WTC11 (cell line): ENCODE measurements around the gene RBMS1. TPM values are rescaled to one million over a fixed set of nuclear protein-coding genes. Genes with fewer than 3 reads are reported as not detected.

Experiments used
- ATAC-seq: fragments of 200-7000 bp; cut with Tn5 transposase; 2 replicates; pipeline ENCODE4 v1.10.0; 2021; ENCODE audit warnings: mild to moderate bottlenecking, moderate library complexity
- CTCF ChIA-PET: fragments of 300-600 bp; sonication (Branson Sonifier 250); formaldehyde crosslinking; loops from one replicate; lab custom pipeline; 2021; ENCODE audit warnings: antibody characterized with exemption; lab: Charles Lee
- POLR2A ChIA-PET: fragments of 350-600 bp; sonication (Branson Sonifier 250); formaldehyde crosslinking; loops from one replicate; lab custom pipeline; 2021; ENCODE audit warnings: antibody characterized with exemption; lab: Charles Lee
- DNase-seq: peaks from one replicate; pipeline ENCODE4 v3.0.0; 2021; ENCODE audit warnings: low spot score
- H3K27ac Mint-ChIP-seq: 2 replicates; pipeline ENCODE4 v1.8.0; 2021; ENCODE audit warnings: mixed read lengths
- H3K27me3 Mint-ChIP-seq: 2 replicates; pipeline ENCODE4 v1.8.0; 2021; ENCODE audit warnings: low read depth, mild to moderate bottlenecking, moderate library complexity, mixed read lengths
- H3K36me3 Mint-ChIP-seq: 2 replicates; pipeline ENCODE4 v1.8.0; 2021; ENCODE audit warnings: mixed read lengths
- H3K4me1 Mint-ChIP-seq: 2 replicates; pipeline ENCODE4 v1.8.0; 2022; ENCODE audit warnings: mixed read lengths
- H3K4me3 Mint-ChIP-seq: 2 replicates; pipeline ENCODE4 v1.8.0; 2021; ENCODE audit warnings: mild to moderate bottlenecking, moderate library complexity, mixed read lengths
- H3K9me3 Mint-ChIP-seq: 2 replicates; pipeline ENCODE4 v1.8.0; 2021; ENCODE audit warnings: mixed read lengths
- FOXK1 ChIP-seq: sonication (generic); formaldehyde crosslinking; IDR thresholded peaks from 2 replicates; pipeline ENCODE4 v1.8.0; 2022; ENCODE audit warnings: mild to moderate bottlenecking, moderate library complexity, missing genetic modification reagents
- GRHL2 ChIP-seq: fragments of 250-450 bp; sonication (Bioruptor Pico); IDR thresholded peaks from 2 replicates; pipeline ENCODE4 v1.8.0; 2022; ENCODE audit warnings: mild to moderate bottlenecking, moderate library complexity; ENCODE audit not compliant: insufficient replicate concordance, severe bottlenecking
- JAZF1 ChIP-seq: fragments of 250-450 bp; sonication (Bioruptor Pico); IDR thresholded peaks from 2 replicates; pipeline ENCODE4 v1.9.0; 2021; ENCODE audit warnings: moderate library complexity, mild to moderate bottlenecking, inconsistent platforms
- NFYB ChIP-seq: sonication (generic); formaldehyde crosslinking; conservative IDR thresholded peaks from 2 replicates; pipeline ENCODE4 v1.8.0; 2022; ENCODE audit warnings: low read depth, missing genetic modification reagents
- RELA ChIP-seq: sonication (generic); formaldehyde crosslinking; IDR thresholded peaks from 2 replicates; pipeline ENCODE4 v1.8.1; 2022; ENCODE audit warnings: missing genetic modification reagents, mild to moderate bottlenecking, borderline replicate concordance
- RORB ChIP-seq: fragments of 250-450 bp; sonication (Bioruptor Pico); IDR thresholded peaks from 2 replicates; pipeline ENCODE4 v1.9.0; 2021; ENCODE audit warnings: mild to moderate bottlenecking
- TCF7 ChIP-seq: sonication (generic); formaldehyde crosslinking; IDR thresholded peaks from 2 replicates; pipeline ENCODE4 v1.8.0; 2022; ENCODE audit warnings: mild to moderate bottlenecking, low read depth, missing genetic modification reagents, moderate library complexity
- ZNF138 ChIP-seq: sonication (generic); formaldehyde crosslinking; conservative IDR thresholded peaks from 2 replicates; pipeline ENCODE4 v1.8.1; 2022; ENCODE audit warnings: mild to moderate bottlenecking, moderate library complexity, missing genetic modification reagents
- ZNF232 ChIP-seq: sonication (generic); formaldehyde crosslinking; IDR thresholded peaks from 2 replicates; pipeline ENCODE4 v1.8.0; 2022; ENCODE audit warnings: mild to moderate bottlenecking, missing genetic modification reagents
- ZNF317 ChIP-seq: sonication (generic); formaldehyde crosslinking; IDR thresholded peaks from 2 replicates; pipeline ENCODE4 v1.8.1; 2023; ENCODE audit warnings: low read depth, mild to moderate bottlenecking, moderate library complexity, missing genetic modification reagents, borderline replicate concordance
- total RNA-seq: library from RNA; stranded (reverse); gene quantifications from 3 replicates; pipeline ENCODE4 v1.2.3, GENCODE V29; 2021
- TF ChIP-seq, protein P1 (sequence below): sonication (generic); formaldehyde crosslinking; IDR thresholded peaks from 2 replicates; pipeline ENCODE4 v1.8.1; 2022; ENCODE audit warnings: mild to moderate bottlenecking, missing genetic modification reagents, moderate library complexity, borderline replicate concordance
- TF ChIP-seq, protein P2 (sequence below): sonication (generic); formaldehyde crosslinking; IDR thresholded peaks from 2 replicates; pipeline ENCODE4 v1.8.0; 2022; ENCODE audit warnings: mild to moderate bottlenecking, missing genetic modification reagents
- TF ChIP-seq, protein P3 (sequence below): sonication (generic); formaldehyde crosslinking; IDR thresholded peaks from 2 replicates; pipeline ENCODE4 v1.8.0; 2023; ENCODE audit warnings: mild to moderate bottlenecking, missing genetic modification reagents
- TF ChIP-seq, protein P4 (sequence below): sonication (generic); formaldehyde crosslinking; IDR thresholded peaks from 2 replicates; pipeline ENCODE4 v1.8.1; 2022; ENCODE audit warnings: low read depth, mild to moderate bottlenecking, moderate library complexity, missing genetic modification reagents, borderline replicate concordance
- TF ChIP-seq, protein P5 (sequence below): sonication (generic); formaldehyde crosslinking; IDR thresholded peaks from 2 replicates; pipeline ENCODE4 v1.8.1; 2023; ENCODE audit warnings: mild to moderate bottlenecking, missing genetic modification reagents, moderate library complexity
- TF ChIP-seq, protein P6 (sequence below): sonication (generic); formaldehyde crosslinking; IDR thresholded peaks from 2 replicates; pipeline ENCODE4 v1.8.0; 2022; ENCODE audit warnings: mild to moderate bottlenecking, missing genetic modification reagents
- TF ChIP-seq, protein P7 (sequence below): sonication (generic); formaldehyde crosslinking; IDR thresholded peaks from 2 replicates; pipeline ENCODE4 v1.8.1; 2023; ENCODE audit warnings: mild to moderate bottlenecking, missing genetic modification reagents
- TF ChIP-seq, protein P8 (sequence below): fragments of 250-450 bp; sonication (Bioruptor Pico); IDR thresholded peaks from 2 replicates; pipeline ENCODE4 v1.9.0; 2021; ENCODE audit warnings: mild to moderate bottlenecking
- TF ChIP-seq, protein P9 (sequence below): sonication (generic); formaldehyde crosslinking; IDR thresholded peaks from 2 replicates; pipeline ENCODE4 v1.8.1; 2023; ENCODE audit warnings: mild to moderate bottlenecking, missing genetic modification reagents
- TF ChIP-seq, protein P10 (sequence below): sonication (generic); formaldehyde crosslinking; IDR thresholded peaks from 2 replicates; pipeline ENCODE4 v1.8.0; 2023; ENCODE audit warnings: missing genetic modification reagents

The RBMS1 gene
- total RNA-seq, 1 experiment from 2014 or later, result 56.3 TPM

DNA sequence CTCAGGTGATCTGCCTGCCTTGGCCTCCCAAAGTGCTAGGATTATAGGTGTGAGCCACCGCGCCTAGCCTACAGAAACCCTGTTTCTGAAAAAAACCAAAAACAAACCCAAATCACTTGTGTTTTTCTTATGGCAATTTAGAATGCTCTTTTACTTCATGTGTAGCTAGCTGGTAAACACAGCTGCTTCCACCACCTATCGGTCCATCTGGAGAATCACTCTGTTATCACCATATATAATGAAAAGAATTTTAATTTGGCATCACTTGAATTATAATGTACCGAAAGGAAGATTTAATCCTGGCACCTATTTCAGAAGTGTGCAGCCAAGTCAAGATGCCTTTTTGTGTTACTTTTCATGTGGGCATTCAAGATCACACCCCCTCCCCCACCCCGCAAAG lies 207.1 kb downstream of the RBMS1 start (continued):
- TF ChIP-seq, protein P1, sequence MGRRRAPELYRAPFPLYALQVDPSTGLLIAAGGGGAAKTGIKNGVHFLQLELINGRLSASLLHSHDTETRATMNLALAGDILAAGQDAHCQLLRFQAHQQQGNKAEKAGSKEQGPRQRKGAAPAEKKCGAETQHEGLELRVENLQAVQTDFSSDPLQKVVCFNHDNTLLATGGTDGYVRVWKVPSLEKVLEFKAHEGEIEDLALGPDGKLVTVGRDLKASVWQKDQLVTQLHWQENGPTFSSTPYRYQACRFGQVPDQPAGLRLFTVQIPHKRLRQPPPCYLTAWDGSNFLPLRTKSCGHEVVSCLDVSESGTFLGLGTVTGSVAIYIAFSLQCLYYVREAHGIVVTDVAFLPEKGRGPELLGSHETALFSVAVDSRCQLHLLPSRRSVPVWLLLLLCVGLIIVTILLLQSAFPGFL (CRISPR knock-in tag), result no peak
- TF ChIP-seq NFYB (CRISPR knock-in tag) (no peak), RELA (CRISPR knock-in tag) (no peak), RORB (no peak)
- TF ChIP-seq, protein P2, sequence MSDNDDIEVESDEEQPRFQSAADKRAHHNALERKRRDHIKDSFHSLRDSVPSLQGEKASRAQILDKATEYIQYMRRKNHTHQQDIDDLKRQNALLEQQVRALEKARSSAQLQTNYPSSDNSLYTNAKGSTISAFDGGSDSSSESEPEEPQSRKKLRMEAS, result no peak
- TF ChIP-seq, protein P3, sequence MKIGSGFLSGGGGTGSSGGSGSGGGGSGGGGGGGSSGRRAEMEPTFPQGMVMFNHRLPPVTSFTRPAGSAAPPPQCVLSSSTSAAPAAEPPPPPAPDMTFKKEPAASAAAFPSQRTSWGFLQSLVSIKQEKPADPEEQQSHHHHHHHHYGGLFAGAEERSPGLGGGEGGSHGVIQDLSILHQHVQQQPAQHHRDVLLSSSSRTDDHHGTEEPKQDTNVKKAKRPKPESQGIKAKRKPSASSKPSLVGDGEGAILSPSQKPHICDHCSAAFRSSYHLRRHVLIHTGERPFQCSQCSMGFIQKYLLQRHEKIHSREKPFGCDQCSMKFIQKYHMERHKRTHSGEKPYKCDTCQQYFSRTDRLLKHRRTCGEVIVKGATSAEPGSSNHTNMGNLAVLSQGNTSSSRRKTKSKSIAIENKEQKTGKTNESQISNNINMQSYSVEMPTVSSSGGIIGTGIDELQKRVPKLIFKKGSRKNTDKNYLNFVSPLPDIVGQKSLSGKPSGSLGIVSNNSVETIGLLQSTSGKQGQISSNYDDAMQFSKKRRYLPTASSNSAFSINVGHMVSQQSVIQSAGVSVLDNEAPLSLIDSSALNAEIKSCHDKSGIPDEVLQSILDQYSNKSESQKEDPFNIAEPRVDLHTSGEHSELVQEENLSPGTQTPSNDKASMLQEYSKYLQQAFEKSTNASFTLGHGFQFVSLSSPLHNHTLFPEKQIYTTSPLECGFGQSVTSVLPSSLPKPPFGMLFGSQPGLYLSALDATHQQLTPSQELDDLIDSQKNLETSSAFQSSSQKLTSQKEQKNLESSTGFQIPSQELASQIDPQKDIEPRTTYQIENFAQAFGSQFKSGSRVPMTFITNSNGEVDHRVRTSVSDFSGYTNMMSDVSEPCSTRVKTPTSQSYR (CRISPR knock-in tag), result no peak

DNA sequence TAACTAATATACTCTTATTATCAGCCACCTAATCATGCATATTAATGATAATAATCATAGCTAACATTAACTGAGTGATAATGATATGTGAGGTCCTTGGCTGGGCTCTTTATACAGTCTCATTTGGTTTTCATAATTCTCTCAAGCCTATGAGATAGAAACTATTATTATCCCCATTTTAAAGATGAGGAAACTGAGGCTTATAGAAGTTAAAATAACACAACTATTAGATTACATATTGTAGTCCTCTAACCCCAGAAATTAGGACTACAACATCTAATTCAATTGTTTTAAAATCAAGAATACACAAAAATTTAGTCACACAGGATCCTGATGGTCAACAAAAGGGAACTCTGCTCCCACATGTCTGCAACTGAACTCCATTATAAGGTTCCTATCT lies 209.9 kb downstream of the RBMS1 start:
- ChIA-PET POLR2A (no interaction called here), CTCF (no interaction called here)
- Mint-ChIP-seq H3K27ac (no peak overlapping the region), H3K27me3 (no peaks in the 10 kb centered on the region), H3K9me3 (no peaks in the 10 kb centered on the region), H3K4me1 (no peaks in the 10 kb centered on the region), H3K36me3 (peaks cover 16% of the 10 kb centered on the region), H3K4me3 (no peak overlapping the region)
- ATAC-seq, result no peak
- no peak for DNase-seq
- TF ChIP-seq TCF7 (CRISPR knock-in tag), result no peak
- TF ChIP-seq, protein P4, sequence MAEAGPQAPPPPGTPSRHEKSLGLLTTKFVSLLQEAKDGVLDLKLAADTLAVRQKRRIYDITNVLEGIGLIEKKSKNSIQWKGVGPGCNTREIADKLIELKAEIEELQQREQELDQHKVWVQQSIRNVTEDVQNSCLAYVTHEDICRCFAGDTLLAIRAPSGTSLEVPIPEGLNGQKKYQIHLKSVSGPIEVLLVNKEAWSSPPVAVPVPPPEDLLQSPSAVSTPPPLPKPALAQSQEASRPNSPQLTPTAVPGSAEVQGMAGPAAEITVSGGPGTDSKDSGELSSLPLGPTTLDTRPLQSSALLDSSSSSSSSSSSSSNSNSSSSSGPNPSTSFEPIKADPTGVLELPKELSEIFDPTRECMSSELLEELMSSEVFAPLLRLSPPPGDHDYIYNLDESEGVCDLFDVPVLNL, result no peak
- TF ChIP-seq, protein P5, sequence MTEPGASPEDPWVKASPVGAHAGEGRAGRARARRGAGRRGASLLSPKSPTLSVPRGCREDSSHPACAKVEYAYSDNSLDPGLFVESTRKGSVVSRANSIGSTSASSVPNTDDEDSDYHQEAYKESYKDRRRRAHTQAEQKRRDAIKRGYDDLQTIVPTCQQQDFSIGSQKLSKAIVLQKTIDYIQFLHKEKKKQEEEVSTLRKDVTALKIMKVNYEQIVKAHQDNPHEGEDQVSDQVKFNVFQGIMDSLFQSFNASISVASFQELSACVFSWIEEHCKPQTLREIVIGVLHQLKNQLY, result no peak
- no peak for TF ChIP-seq JAZF1 (CRISPR knock-in tag)
- no peak for TF ChIP-seq ZNF138 (CRISPR knock-in tag)
- TF ChIP-seq, protein P6, sequence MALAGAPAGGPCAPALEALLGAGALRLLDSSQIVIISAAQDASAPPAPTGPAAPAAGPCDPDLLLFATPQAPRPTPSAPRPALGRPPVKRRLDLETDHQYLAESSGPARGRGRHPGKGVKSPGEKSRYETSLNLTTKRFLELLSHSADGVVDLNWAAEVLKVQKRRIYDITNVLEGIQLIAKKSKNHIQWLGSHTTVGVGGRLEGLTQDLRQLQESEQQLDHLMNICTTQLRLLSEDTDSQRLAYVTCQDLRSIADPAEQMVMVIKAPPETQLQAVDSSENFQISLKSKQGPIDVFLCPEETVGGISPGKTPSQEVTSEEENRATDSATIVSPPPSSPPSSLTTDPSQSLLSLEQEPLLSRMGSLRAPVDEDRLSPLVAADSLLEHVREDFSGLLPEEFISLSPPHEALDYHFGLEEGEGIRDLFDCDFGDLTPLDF (CRISPR knock-in tag), result no peak
- TF ChIP-seq, protein P7, sequence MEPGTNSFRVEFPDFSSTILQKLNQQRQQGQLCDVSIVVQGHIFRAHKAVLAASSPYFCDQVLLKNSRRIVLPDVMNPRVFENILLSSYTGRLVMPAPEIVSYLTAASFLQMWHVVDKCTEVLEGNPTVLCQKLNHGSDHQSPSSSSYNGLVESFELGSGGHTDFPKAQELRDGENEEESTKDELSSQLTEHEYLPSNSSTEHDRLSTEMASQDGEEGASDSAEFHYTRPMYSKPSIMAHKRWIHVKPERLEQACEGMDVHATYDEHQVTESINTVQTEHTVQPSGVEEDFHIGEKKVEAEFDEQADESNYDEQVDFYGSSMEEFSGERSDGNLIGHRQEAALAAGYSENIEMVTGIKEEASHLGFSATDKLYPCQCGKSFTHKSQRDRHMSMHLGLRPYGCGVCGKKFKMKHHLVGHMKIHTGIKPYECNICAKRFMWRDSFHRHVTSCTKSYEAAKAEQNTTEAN (CRISPR knock-in tag), result no peak
- TF ChIP-seq ZNF317 (CRISPR knock-in tag), result no peak
- TF ChIP-seq GRHL2 (CRISPR knock-in tag), result no peak
- TF ChIP-seq RORB, result no peak
- TF ChIP-seq, protein P8, sequence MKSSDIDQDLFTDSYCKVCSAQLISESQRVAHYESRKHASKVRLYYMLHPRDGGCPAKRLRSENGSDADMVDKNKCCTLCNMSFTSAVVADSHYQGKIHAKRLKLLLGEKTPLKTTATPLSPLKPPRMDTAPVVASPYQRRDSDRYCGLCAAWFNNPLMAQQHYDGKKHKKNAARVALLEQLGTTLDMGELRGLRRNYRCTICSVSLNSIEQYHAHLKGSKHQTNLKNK (CRISPR knock-in tag), result no peak
- TF ChIP-seq ZNF232 (CRISPR knock-in tag), result no peak
- TF ChIP-seq, protein P9, sequence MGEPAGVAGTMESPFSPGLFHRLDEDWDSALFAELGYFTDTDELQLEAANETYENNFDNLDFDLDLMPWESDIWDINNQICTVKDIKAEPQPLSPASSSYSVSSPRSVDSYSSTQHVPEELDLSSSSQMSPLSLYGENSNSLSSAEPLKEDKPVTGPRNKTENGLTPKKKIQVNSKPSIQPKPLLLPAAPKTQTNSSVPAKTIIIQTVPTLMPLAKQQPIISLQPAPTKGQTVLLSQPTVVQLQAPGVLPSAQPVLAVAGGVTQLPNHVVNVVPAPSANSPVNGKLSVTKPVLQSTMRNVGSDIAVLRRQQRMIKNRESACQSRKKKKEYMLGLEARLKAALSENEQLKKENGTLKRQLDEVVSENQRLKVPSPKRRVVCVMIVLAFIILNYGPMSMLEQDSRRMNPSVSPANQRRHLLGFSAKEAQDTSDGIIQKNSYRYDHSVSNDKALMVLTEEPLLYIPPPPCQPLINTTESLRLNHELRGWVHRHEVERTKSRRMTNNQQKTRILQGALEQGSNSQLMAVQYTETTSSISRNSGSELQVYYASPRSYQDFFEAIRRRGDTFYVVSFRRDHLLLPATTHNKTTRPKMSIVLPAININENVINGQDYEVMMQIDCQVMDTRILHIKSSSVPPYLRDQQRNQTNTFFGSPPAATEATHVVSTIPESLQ (CRISPR knock-in tag), result no peak
- TF ChIP-seq, protein P10, sequence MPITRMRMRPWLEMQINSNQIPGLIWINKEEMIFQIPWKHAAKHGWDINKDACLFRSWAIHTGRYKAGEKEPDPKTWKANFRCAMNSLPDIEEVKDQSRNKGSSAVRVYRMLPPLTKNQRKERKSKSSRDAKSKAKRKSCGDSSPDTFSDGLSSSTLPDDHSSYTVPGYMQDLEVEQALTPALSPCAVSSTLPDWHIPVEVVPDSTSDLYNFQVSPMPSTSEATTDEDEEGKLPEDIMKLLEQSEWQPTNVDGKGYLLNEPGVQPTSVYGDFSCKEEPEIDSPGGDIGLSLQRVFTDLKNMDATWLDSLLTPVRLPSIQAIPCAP (CRISPR knock-in tag), result no peak
- no peak for TF ChIP-seq FOXK1
